ENCODE results near the gene CCNF.

The CCNF gene

DNA sequence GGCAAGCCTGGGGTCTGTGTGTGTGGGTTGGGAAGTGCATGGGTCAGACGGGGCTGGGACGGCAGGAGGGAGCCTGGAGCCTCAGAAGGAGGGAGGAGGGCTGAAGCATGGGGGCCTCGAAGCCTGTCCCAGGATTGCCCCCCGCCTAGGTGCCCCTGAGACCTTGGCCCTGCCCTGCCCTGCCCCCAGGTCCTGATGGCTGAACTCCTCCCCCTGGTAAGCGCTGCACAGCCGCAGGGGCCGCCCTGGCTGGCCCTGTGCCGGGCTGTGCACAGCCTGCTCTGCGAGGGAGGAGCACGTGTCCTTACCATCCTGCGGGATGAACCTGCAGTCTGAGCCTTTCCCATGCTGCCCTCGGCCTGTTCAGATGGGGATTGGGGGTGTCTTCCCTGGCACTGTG, 35.1 kb downstream of the CCNF start (continued):
- TF ChIP-seq, protein P1, sequence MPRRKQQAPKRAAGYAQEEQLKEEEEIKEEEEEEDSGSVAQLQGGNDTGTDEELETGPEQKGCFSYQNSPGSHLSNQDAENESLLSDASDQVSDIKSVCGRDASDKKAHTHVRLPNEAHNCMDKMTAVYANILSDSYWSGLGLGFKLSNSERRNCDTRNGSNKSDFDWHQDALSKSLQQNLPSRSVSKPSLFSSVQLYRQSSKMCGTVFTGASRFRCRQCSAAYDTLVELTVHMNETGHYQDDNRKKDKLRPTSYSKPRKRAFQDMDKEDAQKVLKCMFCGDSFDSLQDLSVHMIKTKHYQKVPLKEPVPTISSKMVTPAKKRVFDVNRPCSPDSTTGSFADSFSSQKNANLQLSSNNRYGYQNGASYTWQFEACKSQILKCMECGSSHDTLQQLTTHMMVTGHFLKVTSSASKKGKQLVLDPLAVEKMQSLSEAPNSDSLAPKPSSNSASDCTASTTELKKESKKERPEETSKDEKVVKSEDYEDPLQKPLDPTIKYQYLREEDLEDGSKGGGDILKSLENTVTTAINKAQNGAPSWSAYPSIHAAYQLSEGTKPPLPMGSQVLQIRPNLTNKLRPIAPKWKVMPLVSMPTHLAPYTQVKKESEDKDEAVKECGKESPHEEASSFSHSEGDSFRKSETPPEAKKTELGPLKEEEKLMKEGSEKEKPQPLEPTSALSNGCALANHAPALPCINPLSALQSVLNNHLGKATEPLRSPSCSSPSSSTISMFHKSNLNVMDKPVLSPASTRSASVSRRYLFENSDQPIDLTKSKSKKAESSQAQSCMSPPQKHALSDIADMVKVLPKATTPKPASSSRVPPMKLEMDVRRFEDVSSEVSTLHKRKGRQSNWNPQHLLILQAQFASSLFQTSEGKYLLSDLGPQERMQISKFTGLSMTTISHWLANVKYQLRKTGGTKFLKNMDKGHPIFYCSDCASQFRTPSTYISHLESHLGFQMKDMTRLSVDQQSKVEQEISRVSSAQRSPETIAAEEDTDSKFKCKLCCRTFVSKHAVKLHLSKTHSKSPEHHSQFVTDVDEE (CRISPR knock-in tag; IDR thresholded peaks at IDR 0.05), result no peak
- TF ChIP-seq BACH2 (CRISPR knock-in tag; IDR thresholded peaks at IDR 0.05; ENCODE audit: borderline replicate concordance) (no peak), RARB (CRISPR knock-in tag; IDR thresholded peaks at IDR 0.05) (no peak), ZNF565 (CRISPR knock-in tag; conservative IDR thresholded peaks at IDR 0.05; ENCODE audit: low read depth) (no peak), ISL1 (CRISPR knock-in tag; IDR thresholded peaks at IDR 0.05) (no peak)

DNA sequence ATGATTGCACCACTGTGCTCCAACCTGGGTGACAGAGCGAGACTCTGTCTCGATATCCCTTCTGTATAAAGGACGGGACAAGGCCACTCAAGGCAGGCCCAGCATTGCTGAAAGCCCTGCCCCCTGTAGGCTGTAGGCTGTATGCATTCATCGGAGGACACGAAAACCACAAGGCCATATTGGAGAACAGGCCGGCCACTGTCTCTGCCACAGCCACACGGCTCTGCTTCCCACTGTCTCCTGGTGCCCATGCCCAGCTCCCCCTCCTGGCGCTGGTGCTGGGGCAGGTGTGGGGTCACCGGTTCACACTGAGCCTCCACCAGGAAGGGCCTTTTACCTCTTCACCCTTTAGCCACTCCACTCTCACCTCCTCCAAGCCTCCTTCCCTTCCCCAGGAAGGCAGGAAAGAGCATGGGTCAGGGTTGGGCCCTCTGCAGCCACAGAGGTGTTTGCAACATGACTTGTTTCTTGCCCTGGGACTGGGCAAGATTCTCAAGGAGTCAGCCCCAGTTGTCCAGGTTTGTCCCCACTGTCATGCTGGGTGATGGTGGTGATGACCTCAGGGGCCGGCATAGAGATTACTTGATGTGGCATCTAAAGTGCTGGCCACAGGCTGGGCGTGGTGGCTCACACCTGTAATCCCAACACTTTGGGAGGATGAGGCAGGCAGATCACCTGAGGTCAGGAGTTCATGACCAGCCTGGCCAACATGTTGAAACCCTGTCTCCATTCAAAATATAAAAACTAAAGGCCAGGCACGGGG, 36.6 kb downstream of the CCNF start:
- TF ChIP-seq CSDC2 (CRISPR knock-in tag; IDR thresholded peaks at IDR 0.05), result no peak
- no peak for TF ChIP-seq ZNF565 (CRISPR knock-in tag; conservative IDR thresholded peaks at IDR 0.05; ENCODE audit: low read depth)
- TF ChIP-seq TCF4 (CRISPR knock-in tag; IDR thresholded peaks at IDR 0.05; ENCODE audit: borderline replicate concordance), result no peak
- TF ChIP-seq ZNF70 (CRISPR knock-in tag; IDR thresholded peaks at IDR 0.05), result no peak
- TF ChIP-seq, protein P2, sequence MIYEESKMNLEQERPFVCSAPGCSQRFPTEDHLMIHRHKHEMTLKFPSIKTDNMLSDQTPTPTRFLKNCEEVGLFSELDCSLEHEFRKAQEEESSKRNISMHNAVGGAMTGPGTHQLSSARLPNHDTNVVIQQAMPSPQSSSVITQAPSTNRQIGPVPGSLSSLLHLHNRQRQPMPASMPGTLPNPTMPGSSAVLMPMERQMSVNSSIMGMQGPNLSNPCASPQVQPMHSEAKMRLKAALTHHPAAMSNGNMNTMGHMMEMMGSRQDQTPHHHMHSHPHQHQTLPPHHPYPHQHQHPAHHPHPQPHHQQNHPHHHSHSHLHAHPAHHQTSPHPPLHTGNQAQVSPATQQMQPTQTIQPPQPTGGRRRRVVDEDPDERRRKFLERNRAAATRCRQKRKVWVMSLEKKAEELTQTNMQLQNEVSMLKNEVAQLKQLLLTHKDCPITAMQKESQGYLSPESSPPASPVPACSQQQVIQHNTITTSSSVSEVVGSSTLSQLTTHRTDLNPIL (CRISPR knock-in tag; IDR thresholded peaks at IDR 0.05; ENCODE audit: low read depth), result no peak
- TF ChIP-seq ZNF8 (CRISPR knock-in tag; IDR thresholded peaks at IDR 0.05), result no peak
- TF ChIP-seq, protein P1 (CRISPR knock-in tag; IDR thresholded peaks at IDR 0.05), result no peak
- TF ChIP-seq RARB (CRISPR knock-in tag; IDR thresholded peaks at IDR 0.05), result no peak
- TF ChIP-seq GLIS3 (CRISPR knock-in tag; IDR thresholded peaks at IDR 0.05), result no peak
- no peak for TF ChIP-seq PPARA (CRISPR knock-in tag; IDR thresholded peaks at IDR 0.05; ENCODE audit: borderline replicate concordance)
- TF ChIP-seq, protein P3, sequence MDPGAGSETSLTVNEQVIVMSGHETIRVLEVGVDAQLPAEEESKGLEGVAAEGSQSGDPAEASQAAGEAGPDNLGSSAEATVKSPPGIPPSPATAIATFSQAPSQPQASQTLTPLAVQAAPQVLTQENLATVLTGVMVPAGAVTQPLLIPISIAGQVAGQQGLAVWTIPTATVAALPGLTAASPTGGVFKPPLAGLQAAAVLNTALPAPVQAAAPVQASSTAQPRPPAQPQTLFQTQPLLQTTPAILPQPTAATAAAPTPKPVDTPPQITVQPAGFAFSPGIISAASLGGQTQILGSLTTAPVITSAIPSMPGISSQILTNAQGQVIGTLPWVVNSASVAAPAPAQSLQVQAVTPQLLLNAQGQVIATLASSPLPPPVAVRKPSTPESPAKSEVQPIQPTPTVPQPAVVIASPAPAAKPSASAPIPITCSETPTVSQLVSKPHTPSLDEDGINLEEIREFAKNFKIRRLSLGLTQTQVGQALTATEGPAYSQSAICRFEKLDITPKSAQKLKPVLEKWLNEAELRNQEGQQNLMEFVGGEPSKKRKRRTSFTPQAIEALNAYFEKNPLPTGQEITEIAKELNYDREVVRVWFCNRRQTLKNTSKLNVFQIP (CRISPR knock-in tag; IDR thresholded peaks at IDR 0.05; ENCODE audit: borderline replicate concordance, low read depth), result no peak
- TF ChIP-seq BACH2 (CRISPR knock-in tag; IDR thresholded peaks at IDR 0.05; ENCODE audit: borderline replicate concordance), result no peak
- TF ChIP-seq, protein P4, sequence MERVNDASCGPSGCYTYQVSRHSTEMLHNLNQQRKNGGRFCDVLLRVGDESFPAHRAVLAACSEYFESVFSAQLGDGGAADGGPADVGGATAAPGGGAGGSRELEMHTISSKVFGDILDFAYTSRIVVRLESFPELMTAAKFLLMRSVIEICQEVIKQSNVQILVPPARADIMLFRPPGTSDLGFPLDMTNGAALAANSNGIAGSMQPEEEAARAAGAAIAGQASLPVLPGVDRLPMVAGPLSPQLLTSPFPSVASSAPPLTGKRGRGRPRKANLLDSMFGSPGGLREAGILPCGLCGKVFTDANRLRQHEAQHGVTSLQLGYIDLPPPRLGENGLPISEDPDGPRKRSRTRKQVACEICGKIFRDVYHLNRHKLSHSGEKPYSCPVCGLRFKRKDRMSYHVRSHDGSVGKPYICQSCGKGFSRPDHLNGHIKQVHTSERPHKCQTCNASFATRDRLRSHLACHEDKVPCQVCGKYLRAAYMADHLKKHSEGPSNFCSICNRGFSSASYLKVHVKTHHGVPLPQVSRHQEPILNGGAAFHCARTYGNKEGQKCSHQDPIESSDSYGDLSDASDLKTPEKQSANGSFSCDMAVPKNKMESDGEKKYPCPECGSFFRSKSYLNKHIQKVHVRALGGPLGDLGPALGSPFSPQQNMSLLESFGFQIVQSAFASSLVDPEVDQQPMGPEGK (CRISPR knock-in tag; IDR thresholded peaks at IDR 0.05; ENCODE audit: borderline replicate concordance), result no peak
- TF ChIP-seq, protein P5, sequence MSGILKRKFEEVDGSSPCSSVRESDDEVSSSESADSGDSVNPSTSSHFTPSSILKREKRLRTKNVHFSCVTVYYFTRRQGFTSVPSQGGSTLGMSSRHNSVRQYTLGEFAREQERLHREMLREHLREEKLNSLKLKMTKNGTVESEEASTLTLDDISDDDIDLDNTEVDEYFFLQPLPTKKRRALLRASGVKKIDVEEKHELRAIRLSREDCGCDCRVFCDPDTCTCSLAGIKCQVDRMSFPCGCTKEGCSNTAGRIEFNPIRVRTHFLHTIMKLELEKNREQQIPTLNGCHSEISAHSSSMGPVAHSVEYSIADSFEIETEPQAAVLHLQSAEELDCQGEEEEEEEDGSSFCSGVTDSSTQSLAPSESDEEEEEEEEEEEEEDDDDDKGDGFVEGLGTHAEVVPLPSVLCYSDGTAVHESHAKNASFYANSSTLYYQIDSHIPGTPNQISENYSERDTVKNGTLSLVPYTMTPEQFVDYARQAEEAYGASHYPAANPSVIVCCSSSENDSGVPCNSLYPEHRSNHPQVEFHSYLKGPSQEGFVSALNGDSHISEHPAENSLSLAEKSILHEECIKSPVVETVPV (CRISPR knock-in tag; IDR thresholded peaks at IDR 0.05), result no peak
- no peak for TF ChIP-seq ARNTL (CRISPR knock-in tag; IDR thresholded peaks at IDR 0.05; ENCODE audit: borderline replicate concordance, low read depth)
- no peak for TF ChIP-seq ZC3H10 (CRISPR knock-in tag; IDR thresholded peaks at IDR 0.05)
- no peak for TF ChIP-seq ZFP30 (CRISPR knock-in tag; IDR thresholded peaks at IDR 0.05)
- TF ChIP-seq ISL1 (CRISPR knock-in tag; IDR thresholded peaks at IDR 0.05), result no peak
- TF ChIP-seq ESRRG (CRISPR knock-in tag; IDR thresholded peaks at IDR 0.05), result no peak
- no peak for ATAC-seq

Data from SK-N-SH treated with all-trans-retinoic acid at 6 μM for 48 hours (cell line).